ENCODE data around the gene PTPRB. TPM values are rescaled to one million over a fixed set of nuclear protein-coding genes. Genes with fewer than 3 reads are reported as not detected.
"Not testable (repeated sequence)": the region's sequence is repeated elsewhere in the genome, so short reads cannot be mapped to it uniquely, and the experiment has no call there.

Gene PTPRB
- total RNA-seq, 2 donors from 2014 or later, result 33.5 to 50.4 TPM

DNA sequence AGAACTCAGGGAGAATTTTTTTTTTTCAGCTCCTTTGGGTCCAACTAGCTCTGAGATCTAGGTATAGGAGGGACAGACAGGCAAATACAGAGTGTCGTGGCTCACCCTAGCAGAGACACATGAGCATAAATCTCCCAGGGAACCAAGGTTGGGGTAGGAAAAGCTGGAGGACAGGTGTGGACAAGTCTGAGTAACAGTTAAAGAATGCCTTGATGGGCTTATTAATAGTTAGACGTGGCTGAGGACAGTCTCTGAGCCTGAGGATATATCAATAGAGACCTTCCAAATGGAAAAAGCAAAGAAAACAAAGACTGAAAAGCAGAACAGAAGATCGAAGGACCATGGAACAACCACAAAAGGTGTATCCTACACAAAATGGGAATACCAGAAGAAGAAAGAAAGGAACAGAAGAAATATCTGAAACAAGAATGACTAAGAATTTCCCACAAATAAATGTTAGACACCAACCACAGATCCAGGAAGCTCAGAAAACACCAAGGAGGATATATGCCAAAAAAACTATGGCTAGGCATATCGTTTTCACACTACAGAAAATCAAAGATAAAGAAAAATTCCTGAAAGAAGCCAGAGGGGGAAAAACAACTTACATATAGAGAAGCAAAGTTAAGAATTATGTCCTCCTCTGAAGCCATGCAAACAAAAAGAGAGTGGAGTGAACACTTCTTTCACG is 80.9 kb downstream of the PTPRB start:
- DNase-seq, result no peak
- intact Hi-C loops (cut with DNase I), result loop anchor here in 1 of 2 donors (10.0 kb wide), 1 partner anchor 312 kb away; the partner anchor contains the start of gene CNOT2
- ATAC-seq, result no peak

DNA sequence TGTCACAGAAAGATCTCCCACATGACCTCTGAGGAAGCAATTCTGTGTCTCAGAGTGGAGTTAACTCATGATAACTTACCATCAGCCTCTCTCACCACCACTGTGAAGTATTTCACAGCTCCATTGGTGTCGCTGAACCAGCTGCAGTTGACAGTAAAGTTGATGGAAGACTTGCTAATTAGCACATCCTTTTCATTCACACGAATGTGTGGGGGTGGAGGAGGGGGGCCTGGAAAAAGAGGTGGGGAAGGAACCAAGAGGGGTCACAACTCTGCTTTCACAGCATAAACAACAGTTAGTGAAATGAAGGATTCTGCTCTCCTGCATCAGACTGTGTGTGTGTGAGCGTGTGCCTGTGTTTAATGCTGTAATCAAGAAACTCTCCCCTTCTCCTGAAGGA is 82.1 kb downstream of the PTPRB start:
- intact Hi-C loops (cut with DNase I), result loop anchor here in 1 of 2 donors (10.0 kb wide), 1 partner anchor 310 kb away; the partner anchor contains the start of gene CNOT2
- DNase-seq (no peak), ATAC-seq (no peak)

DNA sequence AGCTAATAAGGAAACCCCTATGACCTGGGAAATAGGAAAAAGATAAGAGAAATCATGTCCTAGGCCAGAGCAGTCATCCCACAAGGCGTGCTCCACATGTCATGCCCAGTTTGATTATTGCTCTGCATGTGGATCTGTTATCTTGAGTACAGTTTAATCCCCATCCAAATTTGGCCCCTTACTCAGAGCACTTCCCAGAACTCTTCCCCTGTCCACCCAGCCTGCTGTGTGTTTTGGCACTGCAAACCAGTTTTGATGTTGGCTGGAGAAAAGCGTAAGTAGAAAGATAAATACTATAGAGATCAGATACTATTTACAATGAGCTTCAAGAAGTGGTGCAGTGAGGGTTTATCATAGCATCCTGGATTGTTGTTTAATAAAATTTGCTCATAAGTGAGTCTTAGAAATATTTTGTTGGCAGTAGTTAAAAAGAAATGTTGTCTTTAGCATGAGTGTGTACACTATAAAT is 83.8 kb downstream of the PTPRB start:
- peak; percentile 43 for DNase-seq
- ATAC-seq, result peak; percentile 75 to 88

DNA sequence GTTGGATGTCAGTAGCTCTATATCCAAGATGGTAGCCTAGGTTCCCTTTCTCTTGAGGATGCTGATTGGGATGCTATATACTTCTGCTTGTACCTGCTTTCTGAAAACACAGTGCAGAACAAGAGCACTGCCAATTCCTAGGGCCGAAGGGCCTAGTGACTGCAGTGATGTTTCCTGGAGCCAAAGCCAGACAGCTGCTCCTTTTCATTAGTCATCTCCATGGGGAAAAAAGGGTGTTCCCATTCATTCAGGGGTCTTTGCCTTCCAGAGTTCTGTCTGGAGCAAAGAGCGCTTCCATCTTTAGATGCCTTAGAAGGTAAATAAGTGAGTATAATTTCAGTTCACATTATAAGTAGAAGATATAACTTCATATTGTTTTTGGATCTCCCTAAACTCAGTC is 85.5 kb downstream of the PTPRB start:
- ATAC-seq, result no peak
- intact Hi-C loops (cut with DNase I), result loop anchor here in 1 of 2 donors (10.0 kb wide), 1 partner anchor 307 kb away; the partner anchor contains the start of gene CNOT2
- no peak for DNase-seq

More for the DNA sequence above, 83.8 kb downstream of the PTPRB start:
- intact Hi-C loops (cut with DNase I), result loop anchor here in 1 of 2 donors (10.0 kb wide), 1 partner anchor 309 kb away; the partner anchor contains the start of gene CNOT2

DNA sequence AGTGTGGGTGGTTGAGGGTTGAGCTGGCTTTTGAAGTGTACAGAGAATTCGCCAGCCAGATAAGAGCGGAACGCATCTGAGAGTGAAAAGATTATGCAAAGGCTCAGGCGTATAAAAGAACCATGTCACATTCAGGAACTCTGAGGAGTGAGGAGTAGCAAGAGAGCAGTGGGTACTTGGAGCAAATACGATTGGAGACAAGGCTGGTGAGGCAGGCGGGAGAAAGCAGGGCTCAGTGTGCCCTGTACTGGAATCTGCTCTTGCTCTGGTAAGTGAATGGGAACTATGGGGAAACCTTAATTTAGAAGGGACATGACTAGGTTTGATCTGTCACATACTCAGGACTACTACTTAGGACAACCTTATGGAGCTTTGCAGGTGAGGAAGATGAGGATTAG is 87.0 kb downstream of the PTPRB start:
- intact Hi-C loops (cut with DNase I), result loop anchor here in 1 of 2 donors (10.0 kb wide), 1 partner anchor 305 kb away; the partner anchor contains the start of gene CNOT2
- ATAC-seq, result peak; percentile 32 to 59
- DNase-seq, result no peak

DNA sequence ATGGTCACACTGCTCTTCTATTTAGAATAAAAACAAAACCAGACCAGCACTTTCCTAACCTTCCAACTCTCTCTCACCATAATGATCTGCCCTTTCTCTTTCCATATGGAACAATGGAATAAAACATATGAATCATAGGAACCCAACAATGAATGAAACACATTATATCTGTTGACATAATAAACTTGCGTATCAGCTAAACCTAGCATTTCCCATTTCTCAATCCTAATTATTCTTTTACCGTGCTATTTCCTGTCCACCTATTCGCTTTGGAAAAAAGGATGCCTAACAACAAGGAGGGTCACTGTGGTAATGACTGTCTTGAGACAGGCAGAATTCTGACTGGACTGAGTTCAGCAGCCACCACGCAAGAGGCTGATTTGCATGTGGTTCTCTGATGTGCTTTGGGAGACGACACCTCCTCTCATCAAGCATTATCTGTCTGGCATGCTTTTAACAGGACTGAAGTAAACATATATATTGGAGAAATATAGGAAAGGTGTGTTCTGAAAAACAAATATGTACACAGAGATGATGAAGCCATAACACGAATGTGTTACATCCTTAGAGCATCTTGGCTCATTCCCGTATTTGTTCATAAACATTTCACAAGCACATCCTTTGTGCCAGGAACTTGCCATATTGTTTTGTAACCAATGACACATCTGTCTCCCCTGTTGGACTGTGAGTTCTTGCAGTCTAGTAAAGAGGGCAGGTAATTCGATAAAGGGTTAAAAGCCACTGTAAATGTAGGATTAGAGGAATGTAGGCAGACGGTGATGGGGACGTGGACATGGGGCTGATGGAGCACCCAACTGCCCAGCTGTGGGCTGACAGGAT is 87.7 kb downstream of the PTPRB start:
- ATAC-seq (no peak), DNase-seq (no peak)
- intact Hi-C loops (cut with DNase I), result loop anchor here in 1 of 2 donors (10.0 kb wide), 1 partner anchor 305 kb away; the partner anchor contains the start of gene CNOT2

DNA sequence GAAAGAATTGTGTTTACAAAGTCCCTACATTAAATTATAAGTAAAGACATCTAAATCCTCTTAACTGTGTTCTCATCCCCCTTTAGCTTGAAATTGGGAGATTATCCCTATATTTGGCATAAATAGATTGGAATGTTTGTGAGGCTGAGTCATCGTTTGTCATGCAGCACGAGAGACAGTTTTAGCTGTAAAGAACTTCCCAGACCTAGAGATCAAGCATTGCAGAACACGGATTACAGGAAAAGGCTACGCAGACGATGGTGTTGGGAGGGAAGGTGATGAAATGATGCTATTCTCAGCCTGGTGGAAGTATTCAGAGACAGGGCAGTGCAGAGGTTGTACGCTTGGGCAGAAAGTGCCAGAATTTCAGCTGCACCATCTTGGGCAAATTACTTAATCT is 93.8 kb downstream of the PTPRB start:
- intact Hi-C loops (cut with DNase I), result no loop called here
- no peak for DNase-seq
- ATAC-seq, result peak; percentile 95 to 97

DNA sequence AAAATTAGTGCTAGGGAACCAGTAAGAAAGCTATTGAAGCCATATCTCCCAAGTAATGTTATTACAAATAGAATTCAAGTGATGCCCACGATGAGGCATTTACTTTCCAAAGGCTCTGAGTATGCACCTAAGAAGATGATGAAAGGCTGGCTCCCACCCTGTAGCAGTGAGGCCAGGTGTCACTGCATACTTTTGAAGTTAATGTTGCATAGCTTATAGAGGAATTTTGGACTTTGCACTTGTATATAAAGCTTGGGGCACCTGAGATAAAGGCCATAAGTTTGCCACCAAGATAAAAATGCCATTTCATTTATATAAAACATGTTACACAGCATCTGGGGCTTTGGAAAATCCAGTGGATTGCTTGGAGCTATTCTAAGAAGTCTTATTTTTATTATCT is 96.2 kb downstream of the PTPRB start:
- ATAC-seq, result no peak
- intact Hi-C loops (cut with DNase I), result no loop called here
- no peak for DNase-seq

DNA sequence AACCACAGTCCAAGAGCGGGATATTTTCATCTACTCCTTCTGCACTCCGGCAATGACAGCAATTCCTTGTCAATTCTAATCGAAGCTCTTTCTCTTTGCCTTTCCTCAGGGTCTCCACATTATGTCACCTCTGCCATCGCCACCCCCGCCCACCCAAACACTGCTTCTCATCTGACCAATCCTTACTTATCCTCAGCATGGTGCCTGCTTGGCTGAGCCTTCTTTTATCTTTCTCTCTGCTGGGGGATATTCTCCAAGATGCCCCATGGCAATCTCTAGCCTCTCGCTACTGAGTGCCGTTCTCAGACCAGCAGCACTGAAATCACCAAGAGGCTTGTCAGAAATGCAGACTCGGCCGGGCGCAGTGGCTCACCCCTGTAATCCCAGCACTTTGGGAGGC is 100.6 kb downstream of the PTPRB start:
- no peak for ATAC-seq
- intact Hi-C loops (cut with DNase I), result no loop called here

DNA sequence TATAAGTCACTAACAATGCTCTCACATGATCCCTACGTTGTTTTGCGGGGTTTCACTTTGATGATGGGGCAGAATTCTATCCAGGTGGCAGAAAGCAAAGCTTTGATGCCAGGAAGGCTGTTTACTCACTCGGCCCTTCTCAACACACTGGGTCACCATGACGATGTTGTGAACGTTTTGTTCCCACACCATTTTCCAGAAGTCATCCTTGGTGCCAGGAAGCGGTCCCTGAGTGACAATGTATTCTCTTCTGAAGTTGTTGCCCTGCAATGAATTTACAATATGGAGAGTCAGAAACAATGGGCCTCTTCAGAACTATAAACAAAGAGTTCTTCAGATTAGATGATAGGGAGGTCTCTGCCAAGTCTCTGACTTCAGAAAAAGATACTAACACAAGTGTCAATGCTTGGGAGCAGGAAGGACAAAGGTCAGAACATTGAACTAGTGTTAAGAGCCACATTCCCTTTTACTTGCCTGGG is 101.3 kb downstream of the PTPRB start:
- ATAC-seq (peak; percentile 41 to 61), DNase-seq (no peak)
- intact Hi-C loops (cut with DNase I), result no loop called here

More for the DNA sequence above, 100.6 kb downstream of the PTPRB start:
- DNase-seq, result no peak

DNA sequence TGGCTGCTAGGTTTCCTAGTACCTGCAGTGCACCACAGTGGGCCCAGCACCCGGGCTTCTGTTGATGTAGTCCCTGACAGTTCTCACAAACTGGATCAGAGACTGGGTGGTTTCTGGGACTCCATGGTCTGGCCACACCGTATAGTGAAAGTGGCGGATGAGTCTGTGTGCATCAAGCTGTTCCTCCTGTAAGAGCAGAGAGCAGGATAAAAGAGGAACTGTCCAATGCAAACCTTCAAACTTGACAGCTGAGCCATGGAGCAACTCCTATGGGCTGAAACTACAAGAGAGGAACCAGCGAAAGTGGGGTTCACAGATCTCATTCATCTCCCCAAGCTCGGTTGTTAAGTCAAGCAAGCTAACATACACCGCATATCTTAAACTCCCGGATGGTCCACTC is 102.8 kb downstream of the PTPRB start:
- ATAC-seq, result no peak
- no peak for DNase-seq
- intact Hi-C loops (cut with DNase I), result no loop called here

DNA sequence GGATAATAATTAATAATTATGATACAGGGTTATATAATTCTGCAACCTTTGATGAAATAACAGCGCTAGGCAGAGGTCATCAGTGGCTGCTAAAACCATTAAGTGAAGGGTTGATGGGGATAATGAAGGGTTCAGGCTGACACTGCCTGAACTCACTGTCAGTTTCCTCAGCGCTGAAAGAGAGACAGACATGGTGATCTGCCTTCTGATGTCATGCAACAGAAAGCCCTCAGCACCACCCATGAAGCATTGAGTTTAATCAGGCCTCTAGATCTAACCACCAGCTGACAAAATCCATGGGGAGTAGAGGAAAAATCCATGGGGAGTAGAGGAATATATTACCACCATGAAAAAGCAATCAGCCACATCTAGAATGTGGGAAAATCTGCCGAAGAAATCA is 107.6 kb downstream of the PTPRB start:
- intact Hi-C loops (cut with DNase I), result no loop called here
- no peak for DNase-seq

DNA sequence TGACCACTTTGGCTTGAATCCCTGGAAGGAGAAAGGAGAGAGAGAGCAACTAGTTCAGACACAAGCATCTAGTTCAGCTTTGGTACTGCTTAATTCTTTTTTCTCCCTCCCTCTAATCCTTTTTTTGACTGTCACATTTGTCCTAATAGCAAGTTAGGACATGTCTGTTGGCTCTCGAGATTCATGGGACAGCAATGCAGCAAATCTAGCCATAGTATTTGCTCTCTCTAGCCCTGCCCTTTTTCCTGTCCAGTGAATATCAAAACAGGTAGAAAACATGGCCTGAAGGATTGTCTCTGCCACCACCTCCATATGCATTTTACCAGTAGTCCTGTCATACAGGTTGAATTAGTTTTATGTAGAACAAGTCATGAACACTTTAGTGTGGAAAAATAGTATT is 116.4 kb downstream of the PTPRB start:
- DNase-seq (no peak), ATAC-seq (no peak)
- intact Hi-C loops (cut with DNase I), result no loop called here

More for the DNA sequence above, 107.6 kb downstream of the PTPRB start:
- no peak for ATAC-seq

DNA sequence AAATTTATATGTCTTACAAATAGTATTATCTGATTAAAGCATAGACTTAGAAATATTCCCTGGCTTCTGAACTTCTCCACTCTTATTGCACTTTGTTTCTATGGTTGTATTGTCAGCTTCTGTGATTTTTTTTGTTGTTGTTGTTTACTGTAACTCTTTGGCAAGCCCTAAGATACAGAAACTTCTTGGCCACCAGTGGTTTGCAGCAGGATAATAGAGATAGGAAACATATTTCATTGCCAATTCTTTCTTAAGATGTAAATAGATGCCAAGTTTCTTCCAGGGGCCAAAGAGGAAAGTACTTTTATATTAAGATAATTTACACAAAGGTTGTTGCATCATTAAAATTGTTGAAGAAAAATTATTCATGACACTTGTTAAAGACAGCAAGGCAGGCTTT is 123.8 kb downstream of the PTPRB start:
- ATAC-seq (no peak), DNase-seq (no peak)
- intact Hi-C loops (cut with DNase I), result no loop called here

DNA sequence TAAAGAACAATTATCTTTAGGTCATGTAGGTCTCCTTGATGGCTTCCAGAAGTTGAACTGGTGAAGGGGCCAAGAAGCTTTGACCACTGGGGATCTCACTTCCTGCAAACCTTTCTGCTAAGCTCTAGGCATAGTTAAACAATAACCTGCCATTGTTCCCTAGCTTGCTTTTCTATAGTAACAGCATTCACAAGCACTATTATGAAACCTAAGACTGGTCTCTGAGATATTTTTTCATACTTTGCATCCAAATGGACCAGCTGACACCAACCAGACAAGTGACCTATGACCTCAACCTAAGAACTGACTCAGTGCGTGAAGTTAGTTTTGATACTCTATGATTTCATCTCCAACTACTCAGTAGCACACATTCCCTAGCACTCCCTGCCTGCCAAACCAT is 129.1 kb downstream of the PTPRB start:
- ATAC-seq, result no peak
- intact Hi-C loops (cut with DNase I), result no loop called here
- no peak for DNase-seq

DNA sequence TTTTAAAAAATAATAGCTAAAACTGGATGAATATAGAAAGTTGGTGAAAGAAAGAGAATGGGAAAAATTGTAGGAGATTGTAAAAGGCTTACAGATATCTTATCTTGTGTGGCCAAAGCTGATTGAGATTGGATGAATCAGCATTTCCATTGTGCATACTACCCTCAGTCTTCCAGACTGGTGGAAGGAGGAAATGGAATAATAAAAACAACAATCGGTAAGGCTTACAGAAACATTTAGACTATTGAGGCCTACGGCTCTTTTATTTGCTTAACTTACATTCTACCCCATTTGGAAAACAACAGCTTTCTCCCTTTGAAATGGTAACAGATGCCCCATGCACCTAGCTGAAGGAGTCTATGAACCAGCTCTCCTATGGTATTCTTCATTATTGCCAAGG is 129.8 kb downstream of the PTPRB start:
- ATAC-seq (no peak), DNase-seq (no peak)
- intact Hi-C loops (cut with DNase I), result no loop called here

DNA sequence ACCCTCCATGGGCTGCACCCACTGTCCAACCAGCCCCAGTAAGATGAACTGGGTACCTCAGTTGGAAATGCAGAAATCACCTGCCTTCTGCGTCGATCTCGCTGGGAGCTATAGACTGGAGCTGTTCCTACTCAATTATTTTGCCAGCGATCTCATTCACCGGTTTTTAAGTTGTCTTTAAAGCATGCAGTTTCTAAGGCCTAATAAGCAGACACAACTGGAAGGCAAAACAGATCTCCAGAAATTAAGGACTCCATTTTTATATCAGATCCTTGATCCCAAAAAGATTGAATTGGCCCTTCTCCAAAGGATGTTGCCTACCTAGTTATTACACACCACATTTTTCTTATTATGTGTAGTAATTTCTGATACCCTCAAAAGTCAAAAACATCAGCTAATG is 139.7 kb downstream of the PTPRB start:
- DNase-seq, result no peak
- intact Hi-C loops (cut with DNase I), result no loop called here
- no peak for ATAC-seq

DNA sequence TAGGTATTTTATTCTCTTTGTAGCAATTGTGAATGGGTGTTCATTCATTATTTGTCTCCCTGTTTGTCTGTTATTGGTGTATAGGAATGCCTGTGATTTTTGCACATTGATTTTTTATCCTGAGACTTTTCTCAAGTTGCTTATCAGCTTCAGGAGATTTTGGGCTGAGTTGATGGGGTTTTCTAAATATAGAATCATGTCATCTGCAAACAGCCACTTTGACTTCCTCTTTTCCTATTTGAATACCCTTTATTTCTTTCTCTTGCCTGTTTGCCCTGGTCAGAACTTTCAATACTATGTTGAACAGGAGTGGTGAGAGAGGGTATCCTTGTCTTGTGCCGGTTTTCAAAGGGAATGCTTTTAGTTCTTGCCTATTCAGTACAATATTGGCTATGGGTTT is 144.3 kb downstream of the PTPRB start:
- ATAC-seq; intact Hi-C loops (cut with DNase I): not testable (repeated sequence)

DNA sequence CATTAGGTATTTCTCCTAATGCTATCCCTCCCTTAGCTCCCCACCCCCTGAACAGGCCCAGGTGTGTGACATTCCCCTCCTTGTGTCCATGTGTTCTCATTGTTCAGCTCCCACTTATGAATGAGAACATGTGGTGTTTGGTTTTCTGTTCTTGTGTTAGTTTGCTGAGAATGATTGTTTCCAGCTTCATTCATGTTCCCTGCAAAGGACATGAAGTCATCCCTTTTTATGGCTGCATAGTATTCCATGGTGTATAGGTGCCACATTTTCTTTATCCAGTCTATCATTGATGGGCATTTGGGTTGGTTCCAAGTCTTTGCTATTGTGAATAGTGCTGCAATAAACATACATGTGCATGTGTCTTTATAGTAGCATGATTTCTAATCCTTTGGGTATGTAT is 146.3 kb downstream of the PTPRB start:
- intact Hi-C loops (cut with DNase I); ATAC-seq; DNase-seq: not testable (repeated sequence)

More for the DNA sequence above, 144.3 kb downstream of the PTPRB start:
- DNase-seq, result not testable (repeated sequence)

DNA sequence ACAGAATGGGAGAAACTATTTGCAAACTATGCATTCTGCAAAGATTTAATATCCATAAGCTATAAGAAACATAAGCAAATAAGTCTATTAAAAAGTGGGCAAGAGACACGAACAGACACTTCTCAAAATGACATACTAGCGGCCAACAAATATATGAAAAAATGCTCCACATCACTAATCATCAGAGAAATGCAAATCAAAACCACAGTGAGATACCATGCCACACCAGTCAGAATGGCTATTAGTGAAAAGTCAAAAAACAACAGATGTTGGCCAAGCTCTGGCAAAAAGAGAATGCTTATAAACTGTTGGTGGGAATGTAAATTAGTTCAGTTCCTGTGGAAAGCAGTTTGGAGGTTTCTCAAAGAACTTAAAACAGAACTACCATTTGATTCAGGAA is 149.8 kb downstream of the PTPRB start:
- no peak for ATAC-seq
- DNase-seq, result no peak
- intact Hi-C loops (cut with DNase I), result no loop called here
